ENCODE results near the gene ATP6V1A.

Gene ATP6V1A

GRCh38 chr3:113831103-113831355, 84.2 kb downstream of the ATP6V1A start:
- no peaks in the 10 kb centered on the region for H3K27me3 ChIP-seq (ENCODE audit: insufficient read depth, low read length, poor library complexity)

GRCh38 chr3:113832477-113833164, 85.8 kb downstream of the ATP6V1A start:
- TF ChIP-seq CTCF (IDR thresholded peaks at IDR 0.05; ENCODE audit: borderline replicate concordance, extremely low read depth, low read length, poor library complexity, severe bottlenecking) (no peak), EZH2 (IDR thresholded peaks at IDR 0.05; ENCODE audit: borderline replicate concordance, low read depth, low read length, severe bottlenecking) (no peak)
- H4K20me1 ChIP-seq (ENCODE audit: insufficient read depth, low read length), result no peaks in the 10 kb centered on the region
- no peaks in the 10 kb centered on the region for H3K36me3 ChIP-seq (ENCODE audit: insufficient read depth, low read length)
- no peaks in the 10 kb centered on the region for H3K79me2 ChIP-seq (ENCODE audit: insufficient read depth, low read length)
- H3K27me3 ChIP-seq (ENCODE audit: insufficient read depth, low read length, poor library complexity), result no peaks in the 10 kb centered on the region
- H3K4me3 ChIP-seq (ENCODE audit: low read depth in 1 of 2, low read length in 2 of 2), result no peak overlapping the region
- DNase-seq, result no peak
- no peaks in the 10 kb centered on the region for H3K4me1 ChIP-seq (ENCODE audit: insufficient read depth, low read length)
- no peaks in the 10 kb centered on the region for H3K9me3 ChIP-seq (ENCODE audit: insufficient read depth, low read length, severe bottlenecking)
- no peak for ATAC-seq (ENCODE audit: insufficient read depth, low read depth)
- no peak overlapping the region for H2AFZ ChIP-seq (ENCODE audit: low read depth, low read length)
- H3K4me2 ChIP-seq (ENCODE audit: insufficient read depth, low read length), result no peak overlapping the region
- no peak overlapping the region for H3K27ac ChIP-seq (ENCODE audit: low read length)
- H3K9ac ChIP-seq (ENCODE audit: low read depth, low read length), result no peak overlapping the region

More at GRCh38 chr3:113831103-113831355, 84.2 kb downstream of the ATP6V1A start:
- DNase-seq (no peak), ATAC-seq (ENCODE audit: insufficient read depth, low read depth) (no peak)
- Histone ChIP-seq H4K20me1 (ENCODE audit: insufficient read depth, low read length) (no peaks in the 10 kb centered on the region), H3K9ac (ENCODE audit: low read depth, low read length) (no peak overlapping the region), H3K4me2 (ENCODE audit: insufficient read depth, low read length) (no peak overlapping the region), H3K36me3 (ENCODE audit: insufficient read depth, low read length) (no peaks in the 10 kb centered on the region), H3K4me1 (ENCODE audit: insufficient read depth, low read length) (no peaks in the 10 kb centered on the region), H3K79me2 (ENCODE audit: insufficient read depth, low read length) (no peaks in the 10 kb centered on the region), H3K27ac (ENCODE audit: low read length) (no peak overlapping the region), H2AFZ (ENCODE audit: low read depth, low read length) (no peak overlapping the region), H3K9me3 (ENCODE audit: insufficient read depth, low read length, severe bottlenecking) (no peaks in the 10 kb centered on the region), H3K4me3 (ENCODE audit: low read depth in 1 of 2, low read length in 2 of 2) (no peak overlapping the region)
- no peak for TF ChIP-seq EZH2 (IDR thresholded peaks at IDR 0.05; ENCODE audit: borderline replicate concordance, low read depth, low read length, severe bottlenecking)
- TF ChIP-seq CTCF (IDR thresholded peaks at IDR 0.05; ENCODE audit: borderline replicate concordance, extremely low read depth, low read length, poor library complexity, severe bottlenecking), result no peak

GRCh38 chr3:113834983-113835382, 88.1 kb downstream of the ATP6V1A start:
- peaks cover 17% of the 10 kb centered on the region for H3K4me1 ChIP-seq (ENCODE audit: insufficient read depth, low read length)
- no peak overlapping the region for H3K9ac ChIP-seq (ENCODE audit: low read depth, low read length)
- no peaks in the 10 kb centered on the region for H4K20me1 ChIP-seq (ENCODE audit: insufficient read depth, low read length)
- no peaks in the 10 kb centered on the region for H3K79me2 ChIP-seq (ENCODE audit: insufficient read depth, low read length)
- H3K9me3 ChIP-seq (ENCODE audit: insufficient read depth, low read length, severe bottlenecking), result no peaks in the 10 kb centered on the region
- ATAC-seq (ENCODE audit: insufficient read depth, low read depth) (no peak), DNase-seq (no peak)
- no peak overlapping the region for H3K4me3 ChIP-seq (ENCODE audit: low read depth in 1 of 2, low read length in 2 of 2)
- H3K27ac ChIP-seq (ENCODE audit: low read length), result no peak overlapping the region
- no peak for TF ChIP-seq EZH2 (IDR thresholded peaks at IDR 0.05; ENCODE audit: borderline replicate concordance, low read depth, low read length, severe bottlenecking)
- no peak for TF ChIP-seq CTCF (IDR thresholded peaks at IDR 0.05; ENCODE audit: borderline replicate concordance, extremely low read depth, low read length, poor library complexity, severe bottlenecking)
- H3K4me2 ChIP-seq (ENCODE audit: insufficient read depth, low read length), result no peak overlapping the region
- no peaks in the 10 kb centered on the region for H3K36me3 ChIP-seq (ENCODE audit: insufficient read depth, low read length)
- no peaks in the 10 kb centered on the region for H3K27me3 ChIP-seq (ENCODE audit: insufficient read depth, low read length, poor library complexity)
- H2AFZ ChIP-seq (ENCODE audit: low read depth, low read length), result no peak overlapping the region; the same call in 1 of the 2 replicates

All from DND-41 (cell line).